ENCODE data around the gene KIF3A.

- TF ChIP-seq CTCF (IDR thresholded peaks at IDR 0.05; ENCODE audit: low read depth, low read length, missing input control) (no peak), REST (IDR thresholded peaks at IDR 0.05) (no peak), GABPA (IDR thresholded peaks at IDR 0.05 in 1 of 2, conservative IDR thresholded peaks at IDR 0.05 in 1 of 2) (no peak), RAD21 (IDR thresholded peaks at IDR 0.05) (no peak), TAF1 (conservative IDR thresholded peaks at IDR 0.05) (no peak), ATF3 (IDR thresholded peaks at IDR 0.05) (no peak), EGR1 (IDR thresholded peaks at IDR 0.05; ENCODE audit: low read depth in 2 of 2) (no peak)
Observed at GRCh38 chr5:132663771-132664695, 73.3 kb downstream of the KIF3A start.

All from liver (tissue), 3 donors.